ENCODE measurements around the gene USP36. TPM values are rescaled to one million over a fixed set of nuclear protein-coding genes. Genes with fewer than 3 reads are reported as not detected.

The USP36 gene
- total RNA-seq, 4 donors from 2014 or later, result 6.5 to 102 (median 31.9) TPM

DNA sequence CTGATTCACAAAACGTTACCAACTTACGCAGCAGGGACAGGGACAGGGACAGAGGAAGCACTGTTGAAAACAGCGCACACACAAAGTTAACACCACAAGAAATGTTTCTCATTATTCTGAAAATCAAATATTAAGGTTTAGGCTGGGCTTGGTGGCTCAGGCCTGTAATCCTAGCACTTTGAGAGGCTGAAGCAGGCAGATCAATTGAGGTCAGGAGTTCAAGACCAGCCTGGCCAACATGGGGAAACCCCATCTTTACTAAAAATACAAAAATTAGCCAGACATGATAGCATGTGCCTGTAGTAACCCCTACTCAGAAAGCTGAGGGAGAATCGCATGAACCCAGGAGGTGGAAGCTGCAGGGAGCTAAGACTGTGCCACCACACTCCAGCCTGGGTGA, 62.7 kb downstream of the USP36 start:
- H3K36me3 ChIP-seq, result no peaks in the 10 kb centered on the region
- no peaks in the 10 kb centered on the region for H3K27me3 ChIP-seq
- no peak overlapping the region for H3K27ac ChIP-seq
- H3K4me1 ChIP-seq, result no peaks in the 10 kb centered on the region
- no peak overlapping the region for H3K4me3 ChIP-seq
- H3K9me3 ChIP-seq, result no peaks in the 10 kb centered on the region
- intact Hi-C loops (cut with DNase I; ENCODE audit: low total_unique reads), result no loop called here
- no peak for DNase-seq
- no peak for TF ChIP-seq POLR2A (IDR thresholded peaks at IDR 0.05)
- TF ChIP-seq, protein P1, sequence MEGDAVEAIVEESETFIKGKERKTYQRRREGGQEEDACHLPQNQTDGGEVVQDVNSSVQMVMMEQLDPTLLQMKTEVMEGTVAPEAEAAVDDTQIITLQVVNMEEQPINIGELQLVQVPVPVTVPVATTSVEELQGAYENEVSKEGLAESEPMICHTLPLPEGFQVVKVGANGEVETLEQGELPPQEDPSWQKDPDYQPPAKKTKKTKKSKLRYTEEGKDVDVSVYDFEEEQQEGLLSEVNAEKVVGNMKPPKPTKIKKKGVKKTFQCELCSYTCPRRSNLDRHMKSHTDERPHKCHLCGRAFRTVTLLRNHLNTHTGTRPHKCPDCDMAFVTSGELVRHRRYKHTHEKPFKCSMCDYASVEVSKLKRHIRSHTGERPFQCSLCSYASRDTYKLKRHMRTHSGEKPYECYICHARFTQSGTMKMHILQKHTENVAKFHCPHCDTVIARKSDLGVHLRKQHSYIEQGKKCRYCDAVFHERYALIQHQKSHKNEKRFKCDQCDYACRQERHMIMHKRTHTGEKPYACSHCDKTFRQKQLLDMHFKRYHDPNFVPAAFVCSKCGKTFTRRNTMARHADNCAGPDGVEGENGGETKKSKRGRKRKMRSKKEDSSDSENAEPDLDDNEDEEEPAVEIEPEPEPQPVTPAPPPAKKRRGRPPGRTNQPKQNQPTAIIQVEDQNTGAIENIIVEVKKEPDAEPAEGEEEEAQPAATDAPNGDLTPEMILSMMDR (IDR thresholded peaks at IDR 0.05), result no peak

DNA sequence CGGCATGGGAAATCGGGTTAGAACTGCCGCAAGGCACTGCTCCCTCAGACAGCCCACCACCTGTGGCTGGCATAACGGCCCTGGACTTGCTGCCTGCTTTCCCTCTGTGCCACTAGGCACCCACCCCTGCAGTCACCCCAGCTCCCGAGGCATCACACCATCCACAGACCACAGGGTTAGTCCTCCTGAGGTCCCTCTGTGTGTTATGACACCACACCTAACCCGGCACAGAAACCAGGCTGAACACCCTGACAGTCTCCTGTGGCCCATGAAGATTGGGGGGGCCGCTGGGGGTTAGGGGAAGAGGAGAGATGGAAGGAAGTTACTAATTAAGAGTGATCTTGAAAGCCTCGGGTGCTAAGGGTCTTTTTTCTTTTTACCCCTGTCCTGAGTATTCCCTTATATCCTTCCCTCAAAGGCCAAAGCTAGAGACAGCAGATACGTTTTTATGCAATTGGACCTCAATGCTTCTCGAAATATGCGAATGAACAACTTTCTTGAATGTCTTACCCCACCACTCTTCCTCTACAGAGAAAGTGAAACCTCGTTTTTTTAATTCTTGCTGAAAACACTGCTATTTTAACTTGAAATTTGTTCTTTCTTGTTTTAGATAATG, 65.5 kb downstream of the USP36 start:
- no peak overlapping the region for H3K4me3 ChIP-seq
- no peaks in the 10 kb centered on the region for H3K4me1 ChIP-seq
- H3K9me3 ChIP-seq, result no peaks in the 10 kb centered on the region
- H3K27me3 ChIP-seq, result no peaks in the 10 kb centered on the region
- DNase-seq, result no peak
- TF ChIP-seq, protein P1 (IDR thresholded peaks at IDR 0.05), result no peak
- no peak for TF ChIP-seq POLR2A (IDR thresholded peaks at IDR 0.05)
- H3K36me3 ChIP-seq, result no peaks in the 10 kb centered on the region
- intact Hi-C loops (cut with DNase I; ENCODE audit: low total_unique reads), result no loop called here
- H3K27ac ChIP-seq, result peak overlapping the region; percentile 10 to 35

DNA sequence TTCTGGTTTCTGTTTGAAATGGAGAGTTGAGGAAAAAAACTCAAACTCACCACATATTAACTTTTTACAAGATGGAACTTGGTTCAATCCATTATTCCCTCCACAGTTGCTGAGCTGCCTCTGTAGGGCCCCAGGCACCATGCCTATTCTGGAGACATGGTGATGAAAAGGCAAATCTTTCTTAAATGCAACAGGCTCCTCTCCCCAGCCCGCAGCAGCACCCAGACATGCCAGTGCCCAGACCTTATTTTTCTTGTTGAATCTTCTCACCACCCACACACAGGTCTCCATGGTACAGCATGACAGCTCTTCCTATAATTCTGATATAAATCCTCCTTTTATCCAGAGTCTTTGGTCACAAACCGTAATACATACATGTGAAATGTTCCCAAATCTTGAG, 66.2 kb downstream of the USP36 start:
- intact Hi-C loops (cut with DNase I; ENCODE audit: low total_unique reads), result no loop called here
- no peak for DNase-seq

DNA sequence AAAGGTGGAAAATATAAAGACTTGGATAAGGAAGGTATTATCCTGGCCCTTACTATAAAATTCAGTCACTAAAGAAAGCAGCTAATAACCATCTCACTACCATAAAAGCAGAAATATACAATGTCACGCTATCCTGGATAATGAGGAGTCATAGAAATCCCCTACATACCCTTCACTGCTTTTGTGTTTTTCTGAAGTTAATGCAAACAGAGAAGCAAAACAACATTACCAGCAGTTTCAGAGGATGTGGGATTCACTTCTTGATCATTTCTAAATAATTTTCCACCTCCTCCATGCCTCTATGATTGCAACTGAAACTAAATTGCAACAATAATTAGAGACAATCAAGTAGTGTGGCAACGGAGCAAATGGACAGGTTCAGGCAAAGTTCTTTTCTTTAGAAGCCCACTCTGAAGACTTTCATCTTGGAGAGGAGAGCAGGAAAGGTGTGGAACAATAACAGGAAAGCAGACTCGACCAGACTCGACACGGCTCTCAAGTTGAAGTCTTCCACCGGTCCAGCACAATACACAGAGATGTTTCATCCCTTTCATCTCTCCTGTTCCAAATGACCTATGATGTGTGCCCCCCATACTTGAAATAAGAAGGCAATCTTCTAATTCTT, 68.7 kb downstream of the USP36 start:
- no peak for DNase-seq

More for the DNA sequence above, 66.2 kb downstream of the USP36 start:
- TF ChIP-seq, protein P1 (IDR thresholded peaks at IDR 0.05), result no peak
- TF ChIP-seq POLR2A (IDR thresholded peaks at IDR 0.05), result no peak
- H3K27me3 ChIP-seq, result no peaks in the 10 kb centered on the region
- H3K9me3 ChIP-seq, result no peaks in the 10 kb centered on the region
- H3K4me3 ChIP-seq, result no peak overlapping the region
- H3K4me1 ChIP-seq, result no peaks in the 10 kb centered on the region
- no peaks in the 10 kb centered on the region for H3K36me3 ChIP-seq
- H3K27ac ChIP-seq, result peak overlapping the region; percentile 10 to 35

More for the DNA sequence above, 68.7 kb downstream of the USP36 start:
- H3K9me3 ChIP-seq, result no peaks in the 10 kb centered on the region
- no peaks in the 10 kb centered on the region for H3K27me3 ChIP-seq
- intact Hi-C loops (cut with DNase I; ENCODE audit: low total_unique reads), result no loop called here
- TF ChIP-seq, protein P1 (IDR thresholded peaks at IDR 0.05), result no peak
- no peak for TF ChIP-seq POLR2A (IDR thresholded peaks at IDR 0.05)
- no peak overlapping the region for H3K4me3 ChIP-seq
- no peaks in the 10 kb centered on the region for H3K36me3 ChIP-seq
- peak overlapping the region in 1 of 2 donors; percentile 32 for H3K27ac ChIP-seq
- H3K4me1 ChIP-seq, result no peaks in the 10 kb centered on the region

Data from uterus (tissue), 4 donors.